ENCODE data around the gene HSPA12B. TPM values are rescaled to one million over a fixed set of nuclear protein-coding genes. Genes with fewer than 3 reads are reported as not detected.

HSPA12B gene
- total RNA-seq, 1 donor from 2014 or later = 33.7 TPM

- no peak overlapping the region for H3K4me3 ChIP-seq
- intact Hi-C loops (cut with DNase I) = no loop called here
- ATAC-seq = no peak
Measured at GRCh38 chr20:3731944-3732326, 550 bp upstream of the HSPA12B start.

DNA sequence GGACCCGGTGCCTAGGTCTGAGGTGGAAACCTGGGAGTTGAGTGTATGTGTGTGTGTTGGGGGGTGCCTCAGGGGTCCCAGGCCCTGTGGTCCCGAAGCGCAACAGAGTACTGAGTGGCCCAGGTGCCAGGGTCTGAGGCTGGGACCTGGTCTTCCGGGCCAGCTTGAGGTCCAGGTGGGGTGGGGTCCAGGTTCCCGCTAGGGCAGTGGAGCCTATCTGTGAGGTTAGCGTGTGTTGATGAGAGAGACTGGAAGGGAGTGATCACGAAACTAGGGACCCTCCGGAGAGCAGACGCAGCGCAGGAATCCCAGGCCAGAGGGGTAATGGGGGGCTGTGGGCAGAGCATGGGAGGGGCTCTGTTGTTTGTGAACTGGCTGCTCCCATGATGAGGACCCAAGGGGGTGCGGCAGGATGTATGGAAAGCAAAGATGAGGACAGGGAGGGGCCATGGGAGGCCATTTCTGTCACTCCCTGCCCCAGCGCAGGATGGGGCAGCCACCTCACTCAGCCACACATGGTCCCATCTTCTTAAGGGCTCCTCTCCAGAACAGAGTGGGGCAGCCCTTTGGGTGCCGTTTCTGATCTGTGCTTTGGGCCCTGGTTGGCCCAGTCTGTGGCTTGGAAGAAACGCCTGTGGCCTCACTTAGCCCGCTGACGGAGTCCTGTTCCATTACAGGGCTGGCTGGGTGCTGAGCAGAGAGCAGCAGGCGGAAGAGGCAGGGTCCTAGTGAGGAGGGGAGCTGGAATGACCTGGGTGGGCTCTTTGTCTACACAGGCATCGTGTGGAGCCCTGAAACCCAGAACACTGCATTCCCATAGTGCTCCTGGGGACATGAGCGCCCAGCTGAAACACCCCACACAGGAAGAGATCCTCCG lies 872 bp downstream of the HSPA12B start:
- intact Hi-C loops (cut with DNase I) = no loop called here
- TF ChIP-seq, protein P1, sequence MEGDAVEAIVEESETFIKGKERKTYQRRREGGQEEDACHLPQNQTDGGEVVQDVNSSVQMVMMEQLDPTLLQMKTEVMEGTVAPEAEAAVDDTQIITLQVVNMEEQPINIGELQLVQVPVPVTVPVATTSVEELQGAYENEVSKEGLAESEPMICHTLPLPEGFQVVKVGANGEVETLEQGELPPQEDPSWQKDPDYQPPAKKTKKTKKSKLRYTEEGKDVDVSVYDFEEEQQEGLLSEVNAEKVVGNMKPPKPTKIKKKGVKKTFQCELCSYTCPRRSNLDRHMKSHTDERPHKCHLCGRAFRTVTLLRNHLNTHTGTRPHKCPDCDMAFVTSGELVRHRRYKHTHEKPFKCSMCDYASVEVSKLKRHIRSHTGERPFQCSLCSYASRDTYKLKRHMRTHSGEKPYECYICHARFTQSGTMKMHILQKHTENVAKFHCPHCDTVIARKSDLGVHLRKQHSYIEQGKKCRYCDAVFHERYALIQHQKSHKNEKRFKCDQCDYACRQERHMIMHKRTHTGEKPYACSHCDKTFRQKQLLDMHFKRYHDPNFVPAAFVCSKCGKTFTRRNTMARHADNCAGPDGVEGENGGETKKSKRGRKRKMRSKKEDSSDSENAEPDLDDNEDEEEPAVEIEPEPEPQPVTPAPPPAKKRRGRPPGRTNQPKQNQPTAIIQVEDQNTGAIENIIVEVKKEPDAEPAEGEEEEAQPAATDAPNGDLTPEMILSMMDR (IDR thresholded peaks at IDR 0.05) = no peak
- ATAC-seq (peak; percentile 4), DNase-seq (peak; percentile 61)
- peaks cover 10% of the 10 kb centered on the region for H3K4me1 ChIP-seq
- peak overlapping the region; percentile 76 for H3K27ac ChIP-seq
- H3K27me3 ChIP-seq = peaks cover 8% of the 10 kb centered on the region
- H3K9me3 ChIP-seq = no peaks in the 10 kb centered on the region
- no peaks in the 10 kb centered on the region for H3K36me3 ChIP-seq
- peak overlapping the region; percentile 50 for H3K4me3 ChIP-seq

More at GRCh38 chr20:3731944-3732326, 550 bp upstream of the HSPA12B start:
- Histone ChIP-seq H3K4me1 (peaks cover 6% of the 10 kb centered on the region), H3K27me3 (peaks cover 8% of the 10 kb centered on the region), H3K27ac (peak overlapping the region; percentile 51), H3K9me3 (no peaks in the 10 kb centered on the region), H3K36me3 (no peaks in the 10 kb centered on the region)
- TF ChIP-seq, protein P1 (IDR thresholded peaks at IDR 0.05) = no peak
- DNase-seq = peak; percentile 51

DNA sequence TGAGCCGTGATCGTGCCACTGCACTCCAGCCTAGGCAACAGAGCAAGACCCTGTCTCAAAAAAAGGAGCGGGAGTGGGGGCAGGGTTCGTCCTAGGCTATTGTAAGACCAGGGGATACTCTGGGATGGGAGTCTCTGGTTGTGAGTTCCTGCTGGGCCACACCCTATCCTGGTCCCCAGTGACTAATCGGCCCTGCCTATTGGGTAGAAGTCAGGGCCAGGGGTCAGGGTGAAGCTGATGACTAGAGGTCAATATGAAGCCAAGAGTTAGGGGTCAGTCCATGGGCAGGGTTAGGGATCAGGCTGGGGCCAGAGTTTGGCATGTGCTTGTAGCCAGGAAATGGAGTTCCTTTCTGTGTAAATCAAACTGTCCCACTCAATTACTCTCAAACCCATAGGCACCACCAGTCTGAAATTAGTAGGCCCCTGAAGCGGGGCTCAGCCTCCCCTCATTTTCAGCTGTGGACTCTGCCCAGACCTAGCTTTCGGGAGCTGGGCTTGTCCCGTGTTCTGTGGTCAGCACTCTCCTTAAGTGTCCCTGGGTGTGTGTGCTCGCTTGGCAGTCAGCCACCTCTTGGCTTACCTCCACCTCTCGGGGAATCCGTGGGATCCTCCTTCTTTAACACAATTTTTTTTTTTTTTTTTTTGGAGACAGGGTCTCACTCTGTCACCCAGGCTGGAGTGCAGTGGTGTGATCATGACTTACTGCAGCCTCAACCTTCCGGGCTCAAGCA lies 1.8 kb downstream of the HSPA12B start:
- Histone ChIP-seq H3K9me3 (no peaks in the 10 kb centered on the region), H3K4me1 (peaks cover 15% of the 10 kb centered on the region), H3K27ac (peak overlapping the region; percentile 76), H3K4me3 (peak overlapping the region; percentile 50), H3K27me3 (peaks cover 8% of the 10 kb centered on the region), H3K36me3 (no peaks in the 10 kb centered on the region)
- TF ChIP-seq, protein P1 (IDR thresholded peaks at IDR 0.05) = no peak
- peak; percentile 56 for ATAC-seq
- peak; percentile 76 for DNase-seq
- intact Hi-C loops (cut with DNase I) = no loop called here

DNA sequence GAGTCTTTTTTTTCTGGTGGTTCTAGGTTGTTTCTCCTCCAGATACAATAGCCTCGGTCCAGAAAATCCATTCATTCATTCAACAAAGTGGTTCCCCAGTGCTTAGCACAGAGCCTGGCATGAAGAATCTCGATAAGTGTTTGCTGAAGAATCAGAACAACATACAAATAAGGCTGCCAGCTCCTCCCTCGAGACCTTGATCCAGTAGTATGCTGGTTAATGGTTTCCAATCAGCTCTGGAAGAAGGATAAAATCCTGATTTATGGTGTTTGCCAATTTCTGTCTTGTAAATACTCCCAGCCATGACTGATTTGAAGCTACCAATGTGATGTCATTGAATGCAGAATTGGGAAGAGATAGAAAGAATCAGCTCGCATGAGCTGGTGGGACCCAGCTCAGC lies 3.3 kb downstream of the HSPA12B start:
- TF ChIP-seq, protein P1 (IDR thresholded peaks at IDR 0.05) = no peak
- Histone ChIP-seq H3K27me3 (peaks cover 8% of the 10 kb centered on the region), H3K4me1 (peaks cover 24% of the 10 kb centered on the region), H3K9me3 (no peaks in the 10 kb centered on the region), H3K27ac (no peak overlapping the region), H3K36me3 (no peaks in the 10 kb centered on the region), H3K4me3 (no peak overlapping the region)
- intact Hi-C loops (cut with DNase I) = no loop called here
- no peak for DNase-seq
- ATAC-seq = no peak

- H3K36me3 ChIP-seq = no peaks in the 10 kb centered on the region
- H3K9me3 ChIP-seq = no peaks in the 10 kb centered on the region
- ATAC-seq = no peak
- no peak overlapping the region for H3K4me3 ChIP-seq
- H3K27ac ChIP-seq = no peak overlapping the region
- intact Hi-C loops (cut with DNase I) = no loop called here
- peaks cover under 1% of the 10 kb centered on the region for H3K27me3 ChIP-seq
- TF ChIP-seq, protein P1 (IDR thresholded peaks at IDR 0.05) = no peak
- H3K4me1 ChIP-seq = peaks cover 24% of the 10 kb centered on the region
- DNase-seq = no peak
Measured at GRCh38 chr20:3738111-3739053, 5.9 kb downstream of the HSPA12B start.

Data from upper lobe of right lung (tissue), 1 donor.